PC-9 (cell line): ENCODE results near the gene IGFBP1. TPM values are rescaled to one million over a fixed set of nuclear protein-coding genes. Genes with fewer than 3 reads are reported as not detected.

Source experiments
- BruUV-seq: library from RNA; stranded (reverse); fragments of 400-500 nt; replicated peaks from 2 replicates; lab custom pipeline; 2021; lab: Mats Ljungman, UMichigan
- CTCF ChIA-PET: fragments of 300-600 bp; sonication (Branson Sonifier 250); formaldehyde crosslinking; loops from one replicate; lab custom pipeline; 2022; ENCODE audit warnings: antibody characterized with exemption; lab: Charles Lee
- POLR2A ChIA-PET: fragments of 300-600 bp; sonication (Branson Sonifier 250); formaldehyde crosslinking; loops from one replicate; lab custom pipeline; 2022; ENCODE audit warnings: antibody characterized with exemption; ENCODE audit not compliant: unreplicated experiment; lab: Charles Lee
- DNase-seq, 2 experiments: peaks; one replicate each; pipeline versions ENCODE4 v3.0.0 to v3.0.0-alpha.2; 2015 to 2022; ENCODE audit warnings: mixed read lengths in 1 of 2
- H2AFZ ChIP-seq: fragments of 200-600 bp; sonication (generic); 2 replicates; pipeline ENCODE4 v1.8.1; 2017; ENCODE audit warnings: antibody characterized with exemption
- H3F3A ChIP-seq: fragments of 200-600 bp; sonication (generic); 2 replicates; pipeline ENCODE4 v1.8.1; 2017; ENCODE audit warnings: antibody characterized with exemption, mild to moderate bottlenecking, low read depth; ENCODE audit not compliant: insufficient read depth
- H3K27ac ChIP-seq: fragments of 200-600 bp; sonication (generic); 2 replicates; pipeline ENCODE4 v1.6.1; 2016; ENCODE audit warnings: mixed run types
- H3K27me3 ChIP-seq: fragments of 200-600 bp; sonication (generic); 2 replicates; pipeline ENCODE4 v1.6.1; 2016; ENCODE audit warnings: low read depth, mixed run types; ENCODE audit not compliant: insufficient read depth
- H3K36me3 ChIP-seq: fragments of 200-600 bp; sonication (generic); 2 replicates; pipeline ENCODE4 v1.6.1; 2016; ENCODE audit warnings: low read depth, mixed run types
- H3K4me1 ChIP-seq: fragments of 200-600 bp; sonication (generic); replicated peaks from 2 replicates; pipeline ENCODE4 v1.6.1; 2016; ENCODE audit warnings: mixed run types; ENCODE audit not compliant: insufficient read depth
- H3K4me2 ChIP-seq: fragments of 200-600 bp; sonication (generic); 2 replicates; pipeline ENCODE4 v1.6.1; 2017; ENCODE audit warnings: mixed run types
- H3K4me3 ChIP-seq: fragments of 200-600 bp; sonication (generic); 2 replicates; pipeline ENCODE4 v1.6.1; 2016; ENCODE audit warnings: mixed run types
- H3K79me2 ChIP-seq: fragments of 200-600 bp; sonication (generic); 2 replicates; pipeline ENCODE4 v1.6.1; 2017; ENCODE audit warnings: low read depth, mixed run types
- H3K9me2 ChIP-seq: fragments of 200-600 bp; sonication (generic); 2 replicates; pipeline ENCODE4 v1.8.1; 2017; ENCODE audit warnings: mild to moderate bottlenecking; ENCODE audit not compliant: insufficient read depth
- H3K9me3 ChIP-seq: fragments of 200-600 bp; sonication (generic); 2 replicates; pipeline ENCODE4 v1.8.1; 2016; ENCODE audit warnings: low read depth; ENCODE audit not compliant: insufficient read depth
- H4K20me1 ChIP-seq: fragments of 200-600 bp; sonication (generic); 2 replicates; pipeline ENCODE4 v1.8.1; 2017; ENCODE audit not compliant: insufficient read depth
- EZH2 ChIP-seq: fragments of 200-600 bp; sonication (generic); IDR thresholded peaks from 2 replicates; pipeline ENCODE4 v1.8.0; 2017; ENCODE audit warnings: antibody characterized with exemption, low read depth
- intact Hi-C: fragments of 100-400 bp; cut with micrococcal nuclease; formaldehyde crosslinking; loops from one replicate; pipeline ENCODE4 v1.10.0; 2022; ENCODE audit not compliant: unreplicated experiment
- total RNA-seq: library from RNA; stranded (reverse); gene quantifications from 2 replicates; pipeline ENCODE4 v1.2.3, GENCODE V29; 2021
- TF ChIP-seq, protein P1 (sequence below): fragments of 200-600 bp; sonication (generic); conservative IDR thresholded peaks from 2 replicates; pipeline ENCODE4 v1.6.1; 2017; ENCODE audit warnings: mixed run types, antibody characterized with exemption, mild to moderate bottlenecking, moderate library complexity

IGFBP1 gene
- total RNA-seq, 1 experiment from 2014 or later, result 0.92 TPM

GRCh38 chr7:45930967-45931366 lies 42.7 kb downstream of the IGFBP1 start:
- TF ChIP-seq, protein P1, sequence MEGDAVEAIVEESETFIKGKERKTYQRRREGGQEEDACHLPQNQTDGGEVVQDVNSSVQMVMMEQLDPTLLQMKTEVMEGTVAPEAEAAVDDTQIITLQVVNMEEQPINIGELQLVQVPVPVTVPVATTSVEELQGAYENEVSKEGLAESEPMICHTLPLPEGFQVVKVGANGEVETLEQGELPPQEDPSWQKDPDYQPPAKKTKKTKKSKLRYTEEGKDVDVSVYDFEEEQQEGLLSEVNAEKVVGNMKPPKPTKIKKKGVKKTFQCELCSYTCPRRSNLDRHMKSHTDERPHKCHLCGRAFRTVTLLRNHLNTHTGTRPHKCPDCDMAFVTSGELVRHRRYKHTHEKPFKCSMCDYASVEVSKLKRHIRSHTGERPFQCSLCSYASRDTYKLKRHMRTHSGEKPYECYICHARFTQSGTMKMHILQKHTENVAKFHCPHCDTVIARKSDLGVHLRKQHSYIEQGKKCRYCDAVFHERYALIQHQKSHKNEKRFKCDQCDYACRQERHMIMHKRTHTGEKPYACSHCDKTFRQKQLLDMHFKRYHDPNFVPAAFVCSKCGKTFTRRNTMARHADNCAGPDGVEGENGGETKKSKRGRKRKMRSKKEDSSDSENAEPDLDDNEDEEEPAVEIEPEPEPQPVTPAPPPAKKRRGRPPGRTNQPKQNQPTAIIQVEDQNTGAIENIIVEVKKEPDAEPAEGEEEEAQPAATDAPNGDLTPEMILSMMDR, result no peak
- TF ChIP-seq EZH2, result no peak
- Histone ChIP-seq H2AFZ (no peak overlapping the region), H3K36me3 (no peaks in the 10 kb centered on the region), H3K9me2 (no peaks in the 10 kb centered on the region), H4K20me1 (no peaks in the 10 kb centered on the region), H3K4me1 (no peaks in the 10 kb centered on the region), H3F3A (no peaks in the 10 kb centered on the region), H3K4me2 (no peak overlapping the region), H3K79me2 (no peaks in the 10 kb centered on the region), H3K27ac (no peak overlapping the region), H3K9me3 (0 out of 2 replicates have a peak, but pooled peaks cover 3% of the 10 kb centered on the region), H3K27me3 (no peaks in the 10 kb centered on the region), H3K4me3 (no peak overlapping the region)
- ChIA-PET CTCF (no interaction called here), POLR2A (no interaction called here)
- no peak for DNase-seq
- intact Hi-C loops, result no loop called here
- BruUV-seq, result no TSS peak

- Histone ChIP-seq H3K27ac (no peak overlapping the region), H3K79me2 (no peaks in the 10 kb centered on the region), H3K4me2 (no peak overlapping the region), H3K9me2 (no peaks in the 10 kb centered on the region), H3K27me3 (no peaks in the 10 kb centered on the region), H3K4me3 (no peak overlapping the region), H3F3A (no peaks in the 10 kb centered on the region), H2AFZ (no peak overlapping the region), H3K36me3 (no peaks in the 10 kb centered on the region), H3K9me3 (no peaks in the 10 kb centered on the region), H3K4me1 (no peaks in the 10 kb centered on the region), H4K20me1 (no peaks in the 10 kb centered on the region)
- CTCF ChIA-PET, result interaction anchor here (0.6 kb wide), 1 partner anchor 215 kb away, joined by 4 read pairs; no protein-coding TSS in a partner anchor
- POLR2A ChIA-PET, result interaction anchor here (0.5 to 0.6 kb wide), 2 partner anchors 41 to 1348 kb away, joined by 3 read pairs; no protein-coding TSS in a partner anchor
- TF ChIP-seq EZH2, result no peak
- TF ChIP-seq, protein P1, result no peak
- intact Hi-C loops, result no loop called here
- DNase-seq, result no peak
- BruUV-seq, result no TSS peak
These were observed 49.0 kb downstream of the IGFBP1 start for GRCh38 chr7:45937301-45937700.

DNA sequence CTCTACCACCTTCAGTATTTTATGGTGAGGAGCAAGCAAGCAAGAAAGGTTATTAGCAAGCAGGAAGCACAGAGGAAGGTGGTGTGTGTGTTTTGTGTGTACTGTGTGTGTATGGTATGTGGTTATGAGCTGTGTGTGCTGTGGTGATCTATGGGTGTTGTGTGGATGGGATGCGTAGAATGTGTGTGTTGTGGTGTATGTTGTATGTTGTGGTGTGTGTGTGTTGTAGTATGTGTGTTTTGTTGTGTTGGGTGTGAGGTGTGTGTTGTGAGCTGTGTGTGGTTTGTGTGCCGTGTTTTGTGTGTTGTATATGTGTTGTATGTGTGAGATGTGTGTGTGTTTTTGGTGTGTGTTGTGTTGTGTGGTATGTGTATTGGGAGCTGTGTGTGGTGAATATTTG lies 49.6 kb downstream of the IGFBP1 start:
- no peaks in the 10 kb centered on the region for H3K79me2 ChIP-seq
- no peaks in the 10 kb centered on the region for H3F3A ChIP-seq
- POLR2A ChIA-PET, result interaction anchor here (0.5 kb wide), 1 partner anchor 41 kb away, joined by 3 read pairs; no protein-coding TSS in a partner anchor
- no peaks in the 10 kb centered on the region for H4K20me1 ChIP-seq
- no peak overlapping the region for H3K27ac ChIP-seq
- no peak overlapping the region for H3K4me3 ChIP-seq
- no peak overlapping the region for H2AFZ ChIP-seq
- intact Hi-C loops, result no loop called here
- CTCF ChIA-PET, result no interaction called here
- TF ChIP-seq, protein P1, result no peak
- TF ChIP-seq EZH2, result no peak
- no peaks in the 10 kb centered on the region for H3K9me2 ChIP-seq
- no peaks in the 10 kb centered on the region for H3K9me3 ChIP-seq
- no peaks in the 10 kb centered on the region for H3K27me3 ChIP-seq
- H3K4me1 ChIP-seq, result no peaks in the 10 kb centered on the region
- no peak overlapping the region for H3K4me2 ChIP-seq
- DNase-seq, result no peak
- no TSS peak for BruUV-seq
- no peaks in the 10 kb centered on the region for H3K36me3 ChIP-seq
